Mucosa of stomach (tissue), 1 donor: Measurements from ENCODE around the gene GTF2H3.
A peak's percentile ranks its signal among the peaks of the same experiment; 100 is the strongest.

Source experiments
- H3K27me3 ChIP-seq: one replicate; pipeline ENCODE4 v1.7.0; 2013; ENCODE audit warnings: mild to moderate bottlenecking, low read length; ENCODE audit not compliant: control insufficient read depth, insufficient read depth
- H3K36me3 ChIP-seq: one replicate; pipeline ENCODE4 v1.7.0; 2013; ENCODE audit warnings: low read length; ENCODE audit not compliant: control insufficient read depth, insufficient read depth
- H3K4me1 ChIP-seq: one replicate; pipeline ENCODE4 v1.7.0; 2013; ENCODE audit warnings: mild to moderate bottlenecking, low read length; ENCODE audit not compliant: control insufficient read depth, insufficient read depth
- H3K4me3 ChIP-seq: one replicate; pipeline ENCODE4 v1.7.0; 2013; ENCODE audit warnings: low read length
- H3K9ac ChIP-seq: one replicate; pipeline ENCODE4 v1.7.0; 2013; ENCODE audit warnings: mild to moderate bottlenecking, low read length, moderate library complexity
- H3K9me3 ChIP-seq: one replicate; pipeline ENCODE4 v1.7.0; 2013; ENCODE audit warnings: mild to moderate bottlenecking, low read length, moderate library complexity; ENCODE audit not compliant: control insufficient read depth
- donor health status: Pancreatic carcinoma.

Gene GTF2H3

GRCh38 chr12:123654129-123654701 lies 20.6 kb downstream of the GTF2H3 start:
- no peaks in the 10 kb centered on the region for H3K9me3 ChIP-seq
- no peak overlapping the region for H3K9ac ChIP-seq
- no peaks in the 10 kb centered on the region for H3K27me3 ChIP-seq
- H3K4me1 ChIP-seq = no peaks in the 10 kb centered on the region
- no peak overlapping the region for H3K4me3 ChIP-seq
- no peaks in the 10 kb centered on the region for H3K36me3 ChIP-seq

- no peaks in the 10 kb centered on the region for H3K4me1 ChIP-seq
- no peaks in the 10 kb centered on the region for H3K27me3 ChIP-seq
- no peaks in the 10 kb centered on the region for H3K36me3 ChIP-seq
- no peaks in the 10 kb centered on the region for H3K9me3 ChIP-seq
- H3K9ac ChIP-seq = no peak overlapping the region
- H3K4me3 ChIP-seq = no peak overlapping the region
These were observed 21.8 kb downstream of the GTF2H3 start for GRCh38 chr12:123655420-123655819.

- H3K9me3 ChIP-seq = no peaks in the 10 kb centered on the region
- H3K9ac ChIP-seq = no peak overlapping the region
- H3K4me3 ChIP-seq = no peak overlapping the region
- H3K27me3 ChIP-seq = no peaks in the 10 kb centered on the region
- H3K36me3 ChIP-seq = no peaks in the 10 kb centered on the region
- no peaks in the 10 kb centered on the region for H3K4me1 ChIP-seq
These were observed 22.8 kb downstream of the GTF2H3 start for GRCh38 chr12:123656392-123656791.

GRCh38 chr12:123657211-123657610 lies 23.6 kb downstream of the GTF2H3 start:
- H3K27me3 ChIP-seq = no peaks in the 10 kb centered on the region
- no peak overlapping the region for H3K4me3 ChIP-seq
- H3K4me1 ChIP-seq = no peaks in the 10 kb centered on the region
- H3K9ac ChIP-seq = no peak overlapping the region
- H3K36me3 ChIP-seq = no peaks in the 10 kb centered on the region
- no peaks in the 10 kb centered on the region for H3K9me3 ChIP-seq

DNA sequence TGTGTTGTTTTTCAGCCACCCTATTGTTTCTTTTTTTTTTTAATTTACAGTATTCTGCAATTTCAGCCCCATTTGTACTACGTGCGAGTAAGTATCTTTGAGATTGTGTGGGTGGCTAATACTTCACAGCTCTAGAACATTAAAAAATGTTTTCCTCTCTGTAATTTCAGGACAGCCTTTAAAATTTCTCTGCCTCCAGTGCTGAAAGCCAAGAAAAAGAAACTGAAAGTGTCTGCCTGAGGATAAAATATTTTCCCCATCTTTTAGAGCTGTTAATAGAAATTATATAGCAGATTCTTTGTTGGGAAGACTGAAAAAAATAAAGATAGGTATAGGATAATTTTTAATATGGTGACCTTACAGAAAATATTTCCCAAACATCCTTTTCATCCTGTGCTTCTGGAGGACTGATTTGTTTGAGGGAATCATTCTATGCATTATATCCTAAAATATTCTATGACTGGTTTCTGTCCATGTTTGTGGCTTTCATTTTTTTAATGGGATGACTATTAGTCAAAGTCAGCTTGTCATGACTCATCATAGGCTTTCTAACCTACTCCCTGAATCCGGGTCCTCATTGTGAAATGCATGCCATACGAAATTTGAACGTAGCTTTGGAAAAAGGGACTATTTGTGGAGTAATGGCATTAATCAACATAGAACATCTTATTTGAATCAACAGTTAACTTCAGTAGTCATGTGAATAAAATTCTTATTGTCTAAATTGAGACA lies 26.5 kb downstream of the GTF2H3 start:
- no peaks in the 10 kb centered on the region for H3K36me3 ChIP-seq
- no peaks in the 10 kb centered on the region for H3K9me3 ChIP-seq
- H3K9ac ChIP-seq = no peak overlapping the region
- no peaks in the 10 kb centered on the region for H3K4me1 ChIP-seq
- H3K27me3 ChIP-seq = no peaks in the 10 kb centered on the region
- no peak overlapping the region for H3K4me3 ChIP-seq

GRCh38 chr12:123667771-123668170 lies 34.1 kb downstream of the GTF2H3 start:
- H3K9ac ChIP-seq = no peak overlapping the region
- H3K36me3 ChIP-seq = no peaks in the 10 kb centered on the region
- no peak overlapping the region for H3K4me3 ChIP-seq
- H3K4me1 ChIP-seq = peaks cover 10% of the 10 kb centered on the region
- no peaks in the 10 kb centered on the region for H3K27me3 ChIP-seq
- H3K9me3 ChIP-seq = no peaks in the 10 kb centered on the region

- Histone ChIP-seq H3K4me3 (peak within 1 kb of the TSS; percentile 79), H3K27me3 (no peaks in the 10 kb centered on the region), H3K9ac (peak within 1 kb of the TSS; percentile 65), H3K36me3 (no peaks in the 10 kb centered on the region), H3K9me3 (no peaks in the 10 kb centered on the region), H3K4me1 (peaks cover 10% of the 10 kb centered on the region)
These were observed 37.5 kb downstream of the GTF2H3 start, which contains the start of gene TCTN2 for GRCh38 chr12:123670882-123671728. TCTN2 (plus strand) TSS chr12:123671113; CDS start chr12:123671241, 128 bp downstream.

GRCh38 chr12:123671876-123672275 lies 38.2 kb downstream of the GTF2H3 start:
- no peaks in the 10 kb centered on the region for H3K27me3 ChIP-seq
- peaks cover 10% of the 10 kb centered on the region for H3K4me1 ChIP-seq
- peak overlapping the region; percentile 65 for H3K9ac ChIP-seq
- H3K36me3 ChIP-seq = no peaks in the 10 kb centered on the region
- peak overlapping the region; percentile 79 for H3K4me3 ChIP-seq
- no peaks in the 10 kb centered on the region for H3K9me3 ChIP-seq

GRCh38 chr12:123675436-123675835 lies 41.8 kb downstream of the GTF2H3 start:
- H3K4me3 ChIP-seq = no peak overlapping the region
- no peaks in the 10 kb centered on the region for H3K9me3 ChIP-seq
- peaks cover 10% of the 10 kb centered on the region for H3K4me1 ChIP-seq
- no peaks in the 10 kb centered on the region for H3K27me3 ChIP-seq
- no peaks in the 10 kb centered on the region for H3K36me3 ChIP-seq
- no peak overlapping the region for H3K9ac ChIP-seq

DNA sequence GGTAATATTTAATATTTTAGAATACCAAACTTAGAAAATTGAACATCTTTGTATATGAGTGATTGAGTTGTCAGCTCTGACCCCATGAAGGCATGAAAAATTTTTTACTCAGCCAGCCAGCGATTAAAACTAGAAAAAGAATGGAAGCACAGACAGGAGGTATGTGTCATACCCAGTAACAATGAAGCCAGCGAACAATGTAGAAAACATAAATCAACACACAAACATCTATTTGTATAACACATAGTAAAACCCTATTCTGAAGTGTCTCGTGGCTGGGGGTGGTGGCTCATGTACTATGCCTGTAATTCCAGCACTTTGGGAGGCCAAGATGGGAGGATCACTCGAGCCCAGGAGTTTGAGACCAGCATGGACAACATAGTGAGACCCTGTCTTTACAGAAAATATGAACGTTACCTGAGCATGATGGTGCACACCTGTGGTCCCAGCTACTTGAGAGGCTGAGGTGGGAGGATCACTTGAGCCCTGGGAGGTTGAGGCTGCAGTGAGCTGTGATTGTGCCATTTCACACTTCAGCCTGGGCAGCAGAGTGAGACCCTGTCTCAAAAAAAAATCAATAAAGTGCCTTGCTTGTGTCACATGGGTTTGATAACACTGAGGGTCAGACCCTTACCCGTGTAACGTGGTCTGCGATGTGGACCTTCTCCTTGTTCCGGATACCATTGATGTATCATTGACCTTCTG lies 43.1 kb downstream of the GTF2H3 start:
- Histone ChIP-seq H3K9me3 (no peaks in the 10 kb centered on the region), H3K27me3 (no peaks in the 10 kb centered on the region), H3K9ac (no peak overlapping the region), H3K36me3 (no peaks in the 10 kb centered on the region), H3K4me3 (no peak overlapping the region), H3K4me1 (peaks cover 4% of the 10 kb centered on the region)

GRCh38 chr12:123678981-123679380 lies 45.4 kb downstream of the GTF2H3 start:
- Histone ChIP-seq H3K4me1 (no peaks in the 10 kb centered on the region), H3K4me3 (no peak overlapping the region), H3K27me3 (no peaks in the 10 kb centered on the region), H3K9ac (no peak overlapping the region), H3K36me3 (no peaks in the 10 kb centered on the region), H3K9me3 (no peaks in the 10 kb centered on the region)
